H9 (cell line): Measurements from ENCODE around the gene ALDH1A3. TPM values are rescaled to one million over a fixed set of nuclear protein-coding genes. Genes with fewer than 3 reads are reported as not detected.

Experiments used
- DNase-seq: peaks from one replicate; pipeline ENCODE4 v3.0.0-alpha.2; 2017
- H2AFZ ChIP-seq: one replicate; pipeline ENCODE4 v1.6.1; 2013; ENCODE audit warnings: mild to moderate bottlenecking, low read length, control low read depth, moderate library complexity
- H2AK5ac ChIP-seq: 2 replicates; pipeline ENCODE4 v1.6.1; 2013; ENCODE audit warnings: low read length, control low read depth, mixed read lengths; ENCODE audit not compliant: insufficient read length
- H2BK120ac ChIP-seq: one replicate; pipeline ENCODE4 v1.6.1; 2013; ENCODE audit warnings: low read depth, mild to moderate bottlenecking, low read length, control low read depth, inconsistent platforms; ENCODE audit not compliant: poor library complexity, severe bottlenecking
- H2BK12ac ChIP-seq: 2 replicates; pipeline ENCODE4 v1.6.1; 2013; ENCODE audit warnings: low read length, control low read depth, mixed read lengths, low read depth; ENCODE audit not compliant: insufficient read length
- H2BK15ac ChIP-seq: 2 replicates; pipeline ENCODE4 v1.6.1; 2013; ENCODE audit warnings: low read depth, low read length, control low read depth
- H2BK20ac ChIP-seq: one replicate; pipeline ENCODE4 v1.6.1; 2013; ENCODE audit warnings: low read depth, mild to moderate bottlenecking, low read length, control low read depth, inconsistent platforms; ENCODE audit not compliant: poor library complexity, severe bottlenecking
- H2BK5ac ChIP-seq: 2 replicates; pipeline ENCODE4 v1.6.1; 2013; ENCODE audit warnings: low read length, control low read depth, mixed read lengths; ENCODE audit not compliant: insufficient read length
- H3K14ac ChIP-seq: 2 replicates; pipeline ENCODE4 v1.6.1; 2013; ENCODE audit warnings: low read length, control low read depth; ENCODE audit not compliant: insufficient read depth
- H3K18ac ChIP-seq: 2 replicates; pipeline ENCODE4 v1.6.1; 2013; ENCODE audit warnings: low read depth, mild to moderate bottlenecking, mixed read lengths, low read length, control low read depth; ENCODE audit not compliant: insufficient read length
- H3K23ac ChIP-seq: 2 replicates; pipeline ENCODE4 v1.6.1; 2013; ENCODE audit warnings: low read length, control low read depth, mixed read lengths, low read depth; ENCODE audit not compliant: insufficient read length
- H3K23me2 ChIP-seq: 2 replicates; pipeline ENCODE4 v1.6.1; 2013; ENCODE audit warnings: low read depth, mild to moderate bottlenecking, mixed read lengths, low read length, control low read depth; ENCODE audit not compliant: insufficient read length, poor library complexity, severe bottlenecking
- H3K27ac ChIP-seq: 2 replicates; pipeline ENCODE4 v1.5.1; 2013; ENCODE audit warnings: low read length, control low read depth, mixed read lengths, low read depth; ENCODE audit not compliant: insufficient read length
- H3K27me3 ChIP-seq: 2 replicates; pipeline ENCODE4 v1.6.1; 2013; ENCODE audit warnings: low read length, control low read depth, inconsistent platforms; ENCODE audit not compliant: insufficient read depth
- H3K4ac ChIP-seq: 2 replicates; pipeline ENCODE4 v1.6.1; 2013; ENCODE audit warnings: low read depth, mild to moderate bottlenecking, control low read depth, inconsistent platforms, low read length, moderate library complexity
- H3K4me1 ChIP-seq: 2 replicates; pipeline ENCODE4 v1.6.1; 2013; ENCODE audit warnings: low read length, control low read depth, inconsistent platforms; ENCODE audit not compliant: insufficient read depth
- H3K4me2 ChIP-seq: 2 replicates; pipeline ENCODE4 v1.6.1; 2013; ENCODE audit warnings: low read length, control low read depth, mixed read lengths; ENCODE audit not compliant: insufficient read length, insufficient read depth
- H3K56ac ChIP-seq: 2 replicates; pipeline ENCODE4 v1.6.1; 2013; ENCODE audit warnings: low read depth, mild to moderate bottlenecking, mixed read lengths, low read length, control low read depth; ENCODE audit not compliant: insufficient read length
- H3K79me1 ChIP-seq: 2 replicates; pipeline ENCODE4 v1.6.1; 2013; ENCODE audit warnings: low read depth, mild to moderate bottlenecking, moderate library complexity, low read length, control low read depth, inconsistent platforms; ENCODE audit not compliant: insufficient read depth, poor library complexity, severe bottlenecking
- H3K79me2 ChIP-seq: 2 replicates; pipeline ENCODE4 v1.6.1; 2013; ENCODE audit warnings: low read length, control low read depth, inconsistent platforms; ENCODE audit not compliant: insufficient read depth
- H3K9ac ChIP-seq: 2 replicates; pipeline ENCODE4 v1.6.1; 2013; ENCODE audit warnings: low read length, control low read depth, mixed read lengths; ENCODE audit not compliant: insufficient read length; ENCODE audit errors: extremely low read depth
- H3K9me3 ChIP-seq: one replicate; pipeline ENCODE4 v1.6.1; 2013; ENCODE audit warnings: low read depth, low read length, inconsistent platforms; ENCODE audit not compliant: control insufficient read depth
- H3T11ph ChIP-seq: one replicate; pipeline ENCODE4 v1.6.1; 2013; ENCODE audit warnings: mild to moderate bottlenecking, low read length, control low read depth, inconsistent platforms
- H4K20me1 ChIP-seq: one replicate; pipeline ENCODE4 v1.6.1; 2013; ENCODE audit not compliant: control insufficient read depth, insufficient read length, insufficient read depth
- H4K5ac ChIP-seq: 2 replicates; pipeline ENCODE4 v1.6.1; 2013; ENCODE audit warnings: low read depth, mild to moderate bottlenecking, mixed read lengths, low read length, control low read depth; ENCODE audit not compliant: insufficient read length
- H4K8ac ChIP-seq: replicated peaks from 2 replicates; pipeline ENCODE4 v1.6.1; 2013; ENCODE audit warnings: low read length, control low read depth, mixed read lengths, low read depth; ENCODE audit not compliant: insufficient read length
- H4K91ac ChIP-seq: 2 replicates; pipeline ENCODE4 v1.6.1; 2013; ENCODE audit warnings: low read depth, mild to moderate bottlenecking, moderate library complexity, mixed read lengths, low read length, control low read depth; ENCODE audit not compliant: insufficient read length
- H3K27ac Mint-ChIP-seq, 3 experiments: 2 replicates in 2 of 3; 3 replicates in 1 of 3; pipeline ENCODE4 v1.8.0; 2020 to 2021; ENCODE audit warnings: mixed read lengths in 3 of 3, mild to moderate bottlenecking in 1 of 3, moderate library complexity in 1 of 3
- H3K27me3 Mint-ChIP-seq: 2 replicates; pipeline ENCODE4 v1.8.0; 2021; ENCODE audit warnings: low read depth, mild to moderate bottlenecking, moderate library complexity, mixed read lengths
- H3K36me3 Mint-ChIP-seq, 3 experiments: 2 replicates in 2 of 3; 3 replicates in 1 of 3; pipeline ENCODE4 v1.8.0; 2020 to 2021; ENCODE audit warnings: low read depth in 3 of 3, mixed read lengths in 3 of 3; ENCODE audit not compliant: insufficient read depth in 1 of 3
- H3K4me1 Mint-ChIP-seq, 2 experiments: 2 replicates each; pipeline ENCODE4 v1.8.0; 2020; ENCODE audit warnings: mixed read lengths in 2 of 2
- H3K4me3 Mint-ChIP-seq, 2 experiments: 2 replicates in 1 of 2; 3 replicates in 1 of 2; pipeline ENCODE4 v1.8.0; 2020 to 2021; ENCODE audit warnings: mild to moderate bottlenecking in 2 of 2, mixed read lengths in 2 of 2, moderate library complexity in 1 of 2
- H3K9me3 Mint-ChIP-seq, 2 experiments: 2 replicates in 1 of 2; 3 replicates in 1 of 2; pipeline ENCODE4 v1.8.0; 2020; ENCODE audit warnings: mild to moderate bottlenecking in 2 of 2, mixed read lengths in 2 of 2, moderate library complexity in 1 of 2
- WGBS: extraction: QIAGEN DNeasy Blood & Tissue Kit; methylation state at CpG from one replicate; pipeline ENCODE4 v1.1.7; 2013; ENCODE audit warnings: missing lambda C conversion rate, low lambda C conversion rate, mixed read lengths; ENCODE audit not compliant: insufficient read length; ENCODE audit errors: extremely low coverage; 5-methylcytosine and 5-hydroxymethylcytosine counted together
- total RNA-seq: library from RNA; stranded (reverse); gene quantifications from 2 replicates; pipeline ENCODE4 v1.2.1, GENCODE V29; 2021
- TF ChIP-seq, protein P1 (sequence below): fragments of 200-600 bp; sonication (generic); conservative IDR thresholded peaks from 3 replicates; pipeline ENCODE4 v1.8.0; 2021; ENCODE audit warnings: antibody characterized with exemption, mild to moderate bottlenecking

ALDH1A3 gene
- total RNA-seq, 1 experiment from 2014 or later, result 9.2 TPM

DNA sequence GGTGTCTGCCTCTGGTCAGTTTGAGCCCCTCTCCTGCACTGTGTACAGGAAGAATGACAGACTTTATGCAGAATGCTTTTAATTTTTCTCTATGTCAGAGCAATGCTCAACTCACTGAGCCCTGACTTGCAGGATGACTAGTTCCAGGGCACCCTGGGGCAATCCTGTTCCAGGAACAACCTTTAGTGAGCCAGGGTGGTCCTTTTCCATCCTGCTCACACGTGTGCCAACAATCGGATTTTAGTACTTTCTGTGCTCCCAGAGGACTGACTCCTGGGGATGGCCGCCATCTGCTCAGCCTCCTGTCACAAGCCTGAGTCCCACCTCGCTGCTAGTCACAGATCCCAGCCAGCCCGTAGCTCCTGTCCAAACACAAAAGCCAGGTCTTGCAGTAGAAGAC, 48.2 kb upstream of the ALDH1A3 start:
- H4K5ac ChIP-seq, result no peak overlapping the region
- H3K27ac ChIP-seq, result no peak overlapping the region
- no peak overlapping the region for H3T11ph ChIP-seq
- H3K4me1 Mint-ChIP-seq, result peaks cover 7 to 9% of the 10 kb centered on the region in 2 experiments; a peak in 2 of 4 replicates
- no peaks in the 10 kb centered on the region for H3K79me2 ChIP-seq
- no peak overlapping the region for H4K91ac ChIP-seq
- peaks cover 6 to 10% of the 10 kb centered on the region in 2 experiments; a peak in 3 of 5 replicates for H3K9me3 Mint-ChIP-seq
- no peak overlapping the region; the same call in 1 of the 2 replicates for H3K14ac ChIP-seq
- no peaks in the 10 kb centered on the region for H3K9me3 ChIP-seq
- H3K79me1 ChIP-seq, result no peaks in the 10 kb centered on the region
- H2BK15ac ChIP-seq, result no peak overlapping the region
- peaks cover 2% of the 10 kb centered on the region; the same call in 1 of the 2 replicates for H3K27me3 Mint-ChIP-seq
- no peak overlapping the region for H4K8ac ChIP-seq
- no peak overlapping the region for H2BK5ac ChIP-seq
- peaks cover 0 to 5% (median 3%) of the 10 kb centered on the region in 3 experiments; a peak in 2 of 7 replicates for H3K36me3 Mint-ChIP-seq
- no peaks in the 10 kb centered on the region for H3K4me1 ChIP-seq
- no peak for DNase-seq
- TF ChIP-seq, protein P1, sequence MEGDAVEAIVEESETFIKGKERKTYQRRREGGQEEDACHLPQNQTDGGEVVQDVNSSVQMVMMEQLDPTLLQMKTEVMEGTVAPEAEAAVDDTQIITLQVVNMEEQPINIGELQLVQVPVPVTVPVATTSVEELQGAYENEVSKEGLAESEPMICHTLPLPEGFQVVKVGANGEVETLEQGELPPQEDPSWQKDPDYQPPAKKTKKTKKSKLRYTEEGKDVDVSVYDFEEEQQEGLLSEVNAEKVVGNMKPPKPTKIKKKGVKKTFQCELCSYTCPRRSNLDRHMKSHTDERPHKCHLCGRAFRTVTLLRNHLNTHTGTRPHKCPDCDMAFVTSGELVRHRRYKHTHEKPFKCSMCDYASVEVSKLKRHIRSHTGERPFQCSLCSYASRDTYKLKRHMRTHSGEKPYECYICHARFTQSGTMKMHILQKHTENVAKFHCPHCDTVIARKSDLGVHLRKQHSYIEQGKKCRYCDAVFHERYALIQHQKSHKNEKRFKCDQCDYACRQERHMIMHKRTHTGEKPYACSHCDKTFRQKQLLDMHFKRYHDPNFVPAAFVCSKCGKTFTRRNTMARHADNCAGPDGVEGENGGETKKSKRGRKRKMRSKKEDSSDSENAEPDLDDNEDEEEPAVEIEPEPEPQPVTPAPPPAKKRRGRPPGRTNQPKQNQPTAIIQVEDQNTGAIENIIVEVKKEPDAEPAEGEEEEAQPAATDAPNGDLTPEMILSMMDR, result no peak
- no peak overlapping the region for H3K18ac ChIP-seq
- H3K23ac ChIP-seq, result no peak overlapping the region
- H3K4me3 Mint-ChIP-seq, result no peak overlapping the region
- H3K4me2 ChIP-seq, result no peak overlapping the region
- no peaks in the 10 kb centered on the region for H3K27me3 ChIP-seq
- no peak overlapping the region for H2BK12ac ChIP-seq
- WGBS, result no CpG with 5 or more reads among the region's 5 CpGs
- no peak overlapping the region; a peak in 1 of 7 replicates for H3K27ac Mint-ChIP-seq
- H3K9ac ChIP-seq, result no peak overlapping the region
- no peak overlapping the region for H2BK20ac ChIP-seq
- no peak overlapping the region for H3K56ac ChIP-seq
- no peak overlapping the region for H2AK5ac ChIP-seq
- no peak overlapping the region for H3K4ac ChIP-seq
- H4K20me1 ChIP-seq, result no peaks in the 10 kb centered on the region
- H2AFZ ChIP-seq, result no peak overlapping the region
- no peak overlapping the region for H2BK120ac ChIP-seq
- H3K23me2 ChIP-seq, result no peaks in the 10 kb centered on the region
